ENCODE measurements around the gene PKDREJ.

DNA sequence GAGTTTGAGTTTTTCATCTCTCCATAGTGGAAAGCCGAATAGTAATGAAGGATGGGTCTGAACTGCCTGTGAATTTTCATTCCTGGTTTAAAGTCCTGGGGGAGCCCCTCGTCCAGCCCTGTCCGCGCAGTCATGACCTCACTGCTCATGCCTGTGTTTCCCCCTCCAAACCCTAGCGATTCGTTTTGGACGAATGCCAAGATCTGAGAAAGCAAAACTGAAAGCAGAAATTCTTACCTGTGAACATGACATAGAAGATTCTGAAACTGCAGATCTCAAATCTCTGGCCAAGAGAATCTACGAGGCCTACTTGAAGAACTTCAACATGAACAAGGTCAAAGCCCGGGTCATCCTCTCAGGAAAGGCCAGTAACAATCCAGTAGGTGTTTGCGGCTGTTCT is 43.5 kb downstream of the PKDREJ start:
- TF ChIP-seq, protein P1, sequence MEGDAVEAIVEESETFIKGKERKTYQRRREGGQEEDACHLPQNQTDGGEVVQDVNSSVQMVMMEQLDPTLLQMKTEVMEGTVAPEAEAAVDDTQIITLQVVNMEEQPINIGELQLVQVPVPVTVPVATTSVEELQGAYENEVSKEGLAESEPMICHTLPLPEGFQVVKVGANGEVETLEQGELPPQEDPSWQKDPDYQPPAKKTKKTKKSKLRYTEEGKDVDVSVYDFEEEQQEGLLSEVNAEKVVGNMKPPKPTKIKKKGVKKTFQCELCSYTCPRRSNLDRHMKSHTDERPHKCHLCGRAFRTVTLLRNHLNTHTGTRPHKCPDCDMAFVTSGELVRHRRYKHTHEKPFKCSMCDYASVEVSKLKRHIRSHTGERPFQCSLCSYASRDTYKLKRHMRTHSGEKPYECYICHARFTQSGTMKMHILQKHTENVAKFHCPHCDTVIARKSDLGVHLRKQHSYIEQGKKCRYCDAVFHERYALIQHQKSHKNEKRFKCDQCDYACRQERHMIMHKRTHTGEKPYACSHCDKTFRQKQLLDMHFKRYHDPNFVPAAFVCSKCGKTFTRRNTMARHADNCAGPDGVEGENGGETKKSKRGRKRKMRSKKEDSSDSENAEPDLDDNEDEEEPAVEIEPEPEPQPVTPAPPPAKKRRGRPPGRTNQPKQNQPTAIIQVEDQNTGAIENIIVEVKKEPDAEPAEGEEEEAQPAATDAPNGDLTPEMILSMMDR (conservative IDR thresholded peaks at IDR 0.05; ENCODE audit: low read depth in 2 of 2): no peak
- TF ChIP-seq EZH2 (IDR thresholded peaks at IDR 0.05; ENCODE audit: low read depth, unreplicated experiment) (no peak), POLR2AphosphoS5 (IDR thresholded peaks at IDR 0.05; ENCODE audit: low read depth) (no peak), JUNB (IDR thresholded peaks at IDR 0.05; ENCODE audit: unreplicated experiment) (no peak), CREB1 (CRISPR knock-in tag; IDR thresholded peaks at IDR 0.05; ENCODE audit: low read depth) (no peak), EZH2phosphoT487 (IDR thresholded peaks at IDR 0.05; ENCODE audit: unreplicated experiment) (no peak), ZNF331 (CRISPR knock-in tag; IDR thresholded peaks at IDR 0.05; ENCODE audit: low read depth) (no peak), ZNF114 (CRISPR knock-in tag; IDR thresholded peaks at IDR 0.05) (no peak), NANOG (IDR thresholded peaks at IDR 0.05; ENCODE audit: borderline replicate concordance) (no peak), STAT1 (IDR thresholded peaks at IDR 0.05; ENCODE audit: unreplicated experiment) (no peak)
- TF ChIP-seq, protein P2, sequence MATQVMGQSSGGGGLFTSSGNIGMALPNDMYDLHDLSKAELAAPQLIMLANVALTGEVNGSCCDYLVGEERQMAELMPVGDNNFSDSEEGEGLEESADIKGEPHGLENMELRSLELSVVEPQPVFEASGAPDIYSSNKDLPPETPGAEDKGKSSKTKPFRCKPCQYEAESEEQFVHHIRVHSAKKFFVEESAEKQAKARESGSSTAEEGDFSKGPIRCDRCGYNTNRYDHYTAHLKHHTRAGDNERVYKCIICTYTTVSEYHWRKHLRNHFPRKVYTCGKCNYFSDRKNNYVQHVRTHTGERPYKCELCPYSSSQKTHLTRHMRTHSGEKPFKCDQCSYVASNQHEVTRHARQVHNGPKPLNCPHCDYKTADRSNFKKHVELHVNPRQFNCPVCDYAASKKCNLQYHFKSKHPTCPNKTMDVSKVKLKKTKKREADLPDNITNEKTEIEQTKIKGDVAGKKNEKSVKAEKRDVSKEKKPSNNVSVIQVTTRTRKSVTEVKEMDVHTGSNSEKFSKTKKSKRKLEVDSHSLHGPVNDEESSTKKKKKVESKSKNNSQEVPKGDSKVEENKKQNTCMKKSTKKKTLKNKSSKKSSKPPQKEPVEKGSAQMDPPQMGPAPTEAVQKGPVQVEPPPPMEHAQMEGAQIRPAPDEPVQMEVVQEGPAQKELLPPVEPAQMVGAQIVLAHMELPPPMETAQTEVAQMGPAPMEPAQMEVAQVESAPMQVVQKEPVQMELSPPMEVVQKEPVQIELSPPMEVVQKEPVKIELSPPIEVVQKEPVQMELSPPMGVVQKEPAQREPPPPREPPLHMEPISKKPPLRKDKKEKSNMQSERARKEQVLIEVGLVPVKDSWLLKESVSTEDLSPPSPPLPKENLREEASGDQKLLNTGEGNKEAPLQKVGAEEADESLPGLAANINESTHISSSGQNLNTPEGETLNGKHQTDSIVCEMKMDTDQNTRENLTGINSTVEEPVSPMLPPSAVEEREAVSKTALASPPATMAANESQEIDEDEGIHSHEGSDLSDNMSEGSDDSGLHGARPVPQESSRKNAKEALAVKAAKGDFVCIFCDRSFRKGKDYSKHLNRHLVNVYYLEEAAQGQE (IDR thresholded peaks at IDR 0.05; ENCODE audit: unreplicated experiment): no peak
- TF ChIP-seq, protein P3, sequence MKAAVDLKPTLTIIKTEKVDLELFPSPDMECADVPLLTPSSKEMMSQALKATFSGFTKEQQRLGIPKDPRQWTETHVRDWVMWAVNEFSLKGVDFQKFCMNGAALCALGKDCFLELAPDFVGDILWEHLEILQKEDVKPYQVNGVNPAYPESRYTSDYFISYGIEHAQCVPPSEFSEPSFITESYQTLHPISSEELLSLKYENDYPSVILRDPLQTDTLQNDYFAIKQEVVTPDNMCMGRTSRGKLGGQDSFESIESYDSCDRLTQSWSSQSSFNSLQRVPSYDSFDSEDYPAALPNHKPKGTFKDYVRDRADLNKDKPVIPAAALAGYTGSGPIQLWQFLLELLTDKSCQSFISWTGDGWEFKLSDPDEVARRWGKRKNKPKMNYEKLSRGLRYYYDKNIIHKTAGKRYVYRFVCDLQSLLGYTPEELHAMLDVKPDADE (IDR thresholded peaks at IDR 0.05): no peak
- TF ChIP-seq, protein P4, sequence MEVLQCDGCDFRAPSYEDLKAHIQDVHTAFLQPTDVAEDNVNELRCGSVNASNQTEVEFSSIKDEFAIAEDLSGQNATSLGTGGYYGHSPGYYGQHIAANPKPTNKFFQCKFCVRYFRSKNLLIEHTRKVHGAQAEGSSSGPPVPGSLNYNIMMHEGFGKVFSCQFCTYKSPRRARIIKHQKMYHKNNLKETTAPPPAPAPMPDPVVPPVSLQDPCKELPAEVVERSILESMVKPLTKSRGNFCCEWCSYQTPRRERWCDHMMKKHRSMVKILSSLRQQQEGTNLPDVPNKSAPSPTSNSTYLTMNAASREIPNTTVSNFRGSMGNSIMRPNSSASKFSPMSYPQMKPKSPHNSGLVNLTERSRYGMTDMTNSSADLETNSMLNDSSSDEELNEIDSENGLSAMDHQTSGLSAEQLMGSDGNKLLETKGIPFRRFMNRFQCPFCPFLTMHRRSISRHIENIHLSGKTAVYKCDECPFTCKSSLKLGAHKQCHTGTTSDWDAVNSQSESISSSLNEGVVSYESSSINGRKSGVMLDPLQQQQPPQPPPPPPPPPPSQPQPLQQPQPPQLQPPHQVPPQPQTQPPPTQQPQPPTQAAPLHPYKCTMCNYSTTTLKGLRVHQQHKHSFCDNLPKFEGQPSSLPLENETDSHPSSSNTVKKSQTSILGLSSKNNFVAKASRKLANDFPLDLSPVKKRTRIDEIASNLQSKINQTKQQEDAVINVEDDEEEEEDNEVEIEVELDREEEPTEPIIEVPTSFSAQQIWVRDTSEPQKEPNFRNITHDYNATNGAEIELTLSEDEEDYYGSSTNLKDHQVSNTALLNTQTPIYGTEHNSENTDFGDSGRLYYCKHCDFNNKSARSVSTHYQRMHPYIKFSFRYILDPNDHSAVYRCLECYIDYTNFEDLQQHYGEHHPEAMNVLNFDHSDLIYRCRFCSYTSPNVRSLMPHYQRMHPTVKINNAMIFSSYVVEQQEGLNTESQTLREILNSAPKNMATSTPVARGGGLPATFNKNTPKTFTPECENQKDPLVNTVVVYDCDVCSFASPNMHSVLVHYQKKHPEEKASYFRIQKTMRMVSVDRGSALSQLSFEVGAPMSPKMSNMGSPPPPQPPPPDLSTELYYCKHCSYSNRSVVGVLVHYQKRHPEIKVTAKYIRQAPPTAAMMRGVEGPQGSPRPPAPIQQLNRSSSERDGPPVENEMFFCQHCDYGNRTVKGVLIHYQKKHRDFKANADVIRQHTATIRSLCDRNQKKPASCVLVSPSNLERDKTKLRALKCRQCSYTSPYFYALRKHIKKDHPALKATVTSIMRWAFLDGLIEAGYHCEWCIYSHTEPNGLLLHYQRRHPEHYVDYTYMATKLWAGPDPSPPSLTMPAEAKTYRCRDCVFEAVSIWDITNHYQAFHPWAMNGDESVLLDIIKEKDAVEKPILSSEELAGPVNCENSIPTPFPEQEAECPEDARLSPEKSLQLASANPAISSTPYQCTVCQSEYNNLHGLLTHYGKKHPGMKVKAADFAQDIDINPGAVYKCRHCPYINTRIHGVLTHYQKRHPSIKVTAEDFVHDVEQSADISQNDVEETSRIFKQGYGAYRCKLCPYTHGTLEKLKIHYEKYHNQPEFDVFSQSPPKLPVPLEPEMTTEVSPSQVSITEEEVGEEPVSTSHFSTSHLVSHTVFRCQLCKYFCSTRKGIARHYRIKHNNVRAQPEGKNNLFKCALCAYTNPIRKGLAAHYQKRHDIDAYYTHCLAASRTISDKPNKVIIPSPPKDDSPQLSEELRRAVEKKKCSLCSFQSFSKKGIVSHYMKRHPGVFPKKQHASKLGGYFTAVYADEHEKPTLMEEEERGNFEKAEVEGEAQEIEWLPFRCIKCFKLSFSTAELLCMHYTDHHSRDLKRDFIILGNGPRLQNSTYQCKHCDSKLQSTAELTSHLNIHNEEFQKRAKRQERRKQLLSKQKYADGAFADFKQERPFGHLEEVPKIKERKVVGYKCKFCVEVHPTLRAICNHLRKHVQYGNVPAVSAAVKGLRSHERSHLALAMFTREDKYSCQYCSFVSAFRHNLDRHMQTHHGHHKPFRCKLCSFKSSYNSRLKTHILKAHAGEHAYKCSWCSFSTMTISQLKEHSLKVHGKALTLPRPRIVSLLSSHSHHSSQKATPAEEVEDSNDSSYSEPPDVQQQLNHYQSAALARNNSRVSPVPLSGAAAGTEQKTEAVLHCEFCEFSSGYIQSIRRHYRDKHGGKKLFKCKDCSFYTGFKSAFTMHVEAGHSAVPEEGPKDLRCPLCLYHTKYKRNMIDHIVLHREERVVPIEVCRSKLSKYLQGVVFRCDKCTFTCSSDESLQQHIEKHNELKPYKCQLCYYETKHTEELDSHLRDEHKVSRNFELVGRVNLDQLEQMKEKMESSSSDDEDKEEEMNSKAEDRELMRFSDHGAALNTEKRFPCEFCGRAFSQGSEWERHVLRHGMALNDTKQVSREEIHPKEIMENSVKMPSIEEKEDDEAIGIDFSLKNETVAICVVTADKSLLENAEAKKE (CRISPR knock-in tag; IDR thresholded peaks at IDR 0.05): no peak

Data from GM23338 (cell line).